Effector memory CD4-positive, alpha-beta T cell (primary cell): ENCODE results near the gene PPAN.

ENCODE experiments used
- DNase-seq, 3 donors: peaks; one replicate each; pipeline ENCODE4 v3.0.0-alpha.2; 2020
- H3K27ac ChIP-seq: 2 replicates; pipeline ENCODE4 v1.7.0; 2013; ENCODE audit warnings: mild to moderate bottlenecking, low read length, moderate library complexity; ENCODE audit not compliant: insufficient read depth, poor library complexity, severe bottlenecking
- H3K27me3 ChIP-seq: replicated peaks from 2 replicates; pipeline ENCODE4 v1.7.0; 2013; ENCODE audit warnings: mild to moderate bottlenecking, low read length; ENCODE audit not compliant: insufficient read depth, control insufficient read depth, poor library complexity, severe bottlenecking
- H3K36me3 ChIP-seq: 2 replicates; pipeline ENCODE4 v1.7.0; 2013; ENCODE audit warnings: mild to moderate bottlenecking, low read length, moderate library complexity; ENCODE audit not compliant: control insufficient read depth, insufficient read depth
- H3K4me1 ChIP-seq: 2 replicates; pipeline ENCODE4 v1.7.0; 2013; ENCODE audit warnings: low read length, mild to moderate bottlenecking; ENCODE audit not compliant: control insufficient read depth, insufficient read depth, poor library complexity, severe bottlenecking
- H3K4me3 ChIP-seq: 2 replicates; pipeline ENCODE4 v1.7.0; 2013; ENCODE audit warnings: low read length, low read depth, mild to moderate bottlenecking; ENCODE audit not compliant: insufficient read depth, poor library complexity, severe bottlenecking
- H3K9me3 ChIP-seq: 2 replicates; pipeline ENCODE4 v1.7.0; 2013; ENCODE audit warnings: mild to moderate bottlenecking, low read length, moderate library complexity; ENCODE audit not compliant: control insufficient read depth
- total RNA-seq, 3 donors: gene quantifications; one replicate each; lab custom pipeline; 2026; lab: John Stamatoyannopoulos, UW

PPAN gene, protein sequence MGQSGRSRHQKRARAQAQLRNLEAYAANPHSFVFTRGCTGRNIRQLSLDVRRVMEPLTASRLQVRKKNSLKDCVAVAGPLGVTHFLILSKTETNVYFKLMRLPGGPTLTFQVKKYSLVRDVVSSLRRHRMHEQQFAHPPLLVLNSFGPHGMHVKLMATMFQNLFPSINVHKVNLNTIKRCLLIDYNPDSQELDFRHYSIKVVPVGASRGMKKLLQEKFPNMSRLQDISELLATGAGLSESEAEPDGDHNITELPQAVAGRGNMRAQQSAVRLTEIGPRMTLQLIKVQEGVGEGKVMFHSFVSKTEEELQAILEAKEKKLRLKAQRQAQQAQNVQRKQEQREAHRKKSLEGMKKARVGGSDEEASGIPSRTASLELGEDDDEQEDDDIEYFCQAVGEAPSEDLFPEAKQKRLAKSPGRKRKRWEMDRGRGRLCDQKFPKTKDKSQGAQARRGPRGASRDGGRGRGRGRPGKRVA
- 11.3 to 12.6 (median 12.4) reads per million in 3 donors for total RNA-seq

GRCh38 chr19:10106100-10106936 lies at the start of gene PPAN:
Gene PPAN (plus strand): TSS chr19:10106362. CDS start chr19:10106395, 33 bp downstream.
- peaks cover 38% of the 10 kb centered on the region for H3K36me3 ChIP-seq
- H3K9me3 ChIP-seq, result no peaks in the 10 kb centered on the region
- peak within 1 kb of the TSS; percentile 94 for H3K27ac ChIP-seq
- peak within 1 kb of the TSS; percentile 51 for H3K4me3 ChIP-seq
- H3K27me3 ChIP-seq, result no peaks in the 10 kb centered on the region
- peak; percentile 94 to 98 (median 96) for DNase-seq
- H3K4me1 ChIP-seq, result peaks cover 60% of the 10 kb centered on the region

DNA sequence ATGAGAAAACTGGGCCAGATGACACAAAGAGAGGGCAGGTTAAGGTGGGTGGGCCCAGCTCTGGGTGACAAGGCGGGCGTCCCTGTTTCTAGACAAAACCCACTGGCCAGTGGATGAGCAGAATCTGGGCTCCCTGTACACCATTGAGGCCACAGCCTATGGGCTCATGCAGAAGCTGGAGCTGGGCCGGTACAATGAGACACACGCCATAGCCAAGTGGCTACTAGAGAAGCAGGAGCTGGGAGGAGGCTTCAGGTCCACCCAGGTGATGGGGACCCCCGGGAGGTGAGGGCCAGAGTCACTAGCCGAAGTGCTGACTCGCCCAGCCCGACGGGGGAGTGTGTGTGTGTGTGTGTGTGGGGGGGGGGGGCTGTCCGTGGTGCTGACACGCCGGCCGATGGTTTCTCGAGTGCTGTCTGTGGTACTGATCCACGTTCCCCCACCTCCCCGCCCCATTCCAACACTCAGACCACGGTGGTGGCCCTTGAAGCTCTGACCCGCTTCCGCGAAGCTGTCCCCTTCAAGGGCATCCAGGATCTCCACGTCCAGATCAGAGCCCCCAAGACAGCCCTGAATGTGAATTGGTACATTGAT lies 44.3 kb upstream of the PPAN start:
- no peak overlapping the region for H3K4me3 ChIP-seq
- H3K4me1 ChIP-seq, result no peaks in the 10 kb centered on the region
- no peaks in the 10 kb centered on the region for H3K36me3 ChIP-seq
- H3K27me3 ChIP-seq, result no peaks in the 10 kb centered on the region
- no peak overlapping the region for H3K27ac ChIP-seq
- no peaks in the 10 kb centered on the region for H3K9me3 ChIP-seq
- DNase-seq, result no peak

DNA sequence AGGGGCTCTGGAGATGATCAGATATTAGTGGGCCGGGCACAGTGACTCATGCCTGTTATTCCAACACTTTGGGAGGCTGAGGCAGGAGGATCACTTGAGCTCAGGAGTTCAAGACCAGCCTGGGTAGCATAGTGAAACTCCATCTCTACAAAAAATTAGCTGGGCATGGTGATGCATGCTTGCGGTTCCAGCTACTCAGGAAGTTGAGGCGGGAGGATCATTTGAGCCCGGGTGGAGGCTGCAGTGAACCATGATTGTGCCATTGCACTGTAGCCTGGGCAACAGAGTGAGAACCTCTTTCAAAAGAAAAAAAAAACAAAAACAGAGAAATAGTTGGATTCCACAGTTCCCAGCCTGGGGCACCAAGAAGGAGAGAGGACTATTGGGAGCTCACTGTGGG lies 38.0 kb upstream of the PPAN start:
- no peaks in the 10 kb centered on the region for H3K9me3 ChIP-seq
- no peaks in the 10 kb centered on the region for H3K36me3 ChIP-seq
- no peaks in the 10 kb centered on the region for H3K4me1 ChIP-seq
- no peak overlapping the region for H3K4me3 ChIP-seq
- H3K27me3 ChIP-seq, result no peaks in the 10 kb centered on the region
- H3K27ac ChIP-seq, result no peak overlapping the region
- no peak for DNase-seq

- H3K36me3 ChIP-seq, result no peaks in the 10 kb centered on the region
- no peak overlapping the region for H3K4me3 ChIP-seq
- no peak for DNase-seq
- no peak overlapping the region for H3K27ac ChIP-seq
- H3K9me3 ChIP-seq, result no peaks in the 10 kb centered on the region
- no peaks in the 10 kb centered on the region for H3K4me1 ChIP-seq
- H3K27me3 ChIP-seq, result no peaks in the 10 kb centered on the region
Observed at GRCh38 chr19:10069046-10069445, 37.1 kb upstream of the PPAN start.

DNA sequence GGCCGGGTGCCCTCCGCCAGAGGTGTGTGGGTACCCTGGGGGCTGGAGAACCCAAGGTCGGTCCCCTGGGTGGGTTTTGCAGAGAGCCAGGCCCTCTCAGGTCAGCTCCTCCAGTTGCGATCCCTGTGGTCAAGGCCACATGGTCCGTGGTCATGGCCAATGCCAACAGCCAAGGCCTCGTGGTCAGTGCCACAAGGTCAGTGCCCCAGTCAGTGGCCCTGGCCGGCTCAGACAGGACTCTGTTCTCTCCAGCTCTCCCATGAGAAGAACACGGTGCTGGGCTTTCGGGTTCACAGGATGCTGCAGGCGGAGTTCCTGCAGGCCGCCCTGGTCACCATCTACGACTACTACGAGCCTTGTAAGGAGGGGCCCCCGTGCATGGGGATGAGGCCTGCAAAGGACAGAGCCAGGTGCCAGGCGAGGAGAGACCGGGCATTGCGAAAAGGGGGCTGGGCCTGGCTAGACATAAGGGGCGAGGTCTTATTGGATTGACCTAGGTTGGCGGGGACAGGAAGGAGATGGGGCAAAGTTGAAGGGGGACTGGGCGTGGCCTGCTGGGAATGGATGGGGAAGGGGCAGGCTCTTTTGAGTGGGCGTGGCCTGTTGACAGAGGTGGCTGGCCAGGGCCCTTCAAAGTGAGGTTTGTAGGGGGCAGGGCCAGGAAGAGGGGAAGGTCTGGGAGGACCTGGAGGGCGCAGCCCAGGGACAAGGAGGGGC lies 35.3 kb upstream of the PPAN start:
- Histone ChIP-seq H3K4me1 (no peaks in the 10 kb centered on the region), H3K27me3 (no peaks in the 10 kb centered on the region), H3K4me3 (no peak overlapping the region)

DNA sequence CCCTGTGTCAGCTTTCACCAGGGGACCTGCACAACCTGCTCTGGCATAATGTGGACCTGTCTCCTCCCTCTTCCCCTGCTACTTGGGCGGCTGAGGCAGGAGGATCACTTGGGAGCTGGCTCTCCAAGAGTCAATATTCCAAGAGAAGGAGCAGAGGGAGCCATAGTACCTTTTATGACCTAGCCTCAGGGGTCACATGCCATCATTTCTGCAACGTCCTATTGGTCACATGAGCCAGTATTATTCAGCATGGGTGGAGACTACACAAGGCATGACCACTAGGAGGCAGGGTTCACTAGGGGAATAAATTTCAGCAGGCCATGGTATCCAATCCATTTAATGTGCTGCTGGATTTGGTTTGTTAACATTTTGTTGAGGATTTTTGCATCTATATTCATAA lies 32.0 kb upstream of the PPAN start:
- Histone ChIP-seq H3K36me3 (no peaks in the 10 kb centered on the region), H3K4me3 (no peak overlapping the region), H3K27ac (no peak overlapping the region), H3K27me3 (no peaks in the 10 kb centered on the region), H3K9me3 (no peaks in the 10 kb centered on the region), H3K4me1 (no peaks in the 10 kb centered on the region)
- DNase-seq, result peak in 2 of 3 donors; percentile 23 to 27

More for the DNA sequence above, 35.3 kb upstream of the PPAN start:
- Histone ChIP-seq H3K36me3 (no peaks in the 10 kb centered on the region), H3K27ac (no peak overlapping the region), H3K9me3 (no peaks in the 10 kb centered on the region)
- no peak for DNase-seq

- Histone ChIP-seq H3K27ac (no peak overlapping the region), H3K9me3 (no peaks in the 10 kb centered on the region), H3K36me3 (no peaks in the 10 kb centered on the region), H3K4me3 (no peak overlapping the region), H3K4me1 (no peaks in the 10 kb centered on the region), H3K27me3 (no peaks in the 10 kb centered on the region)
- DNase-seq, result no peak
Observed at GRCh38 chr19:10076535-10076934, 29.6 kb upstream of the PPAN start.

GRCh38 chr19:10078329-10078728 lies 27.8 kb upstream of the PPAN start:
- Histone ChIP-seq H3K36me3 (no peaks in the 10 kb centered on the region), H3K4me3 (no peak overlapping the region), H3K27ac (no peak overlapping the region), H3K9me3 (no peaks in the 10 kb centered on the region), H3K27me3 (no peaks in the 10 kb centered on the region), H3K4me1 (no peaks in the 10 kb centered on the region)
- no peak for DNase-seq

DNA sequence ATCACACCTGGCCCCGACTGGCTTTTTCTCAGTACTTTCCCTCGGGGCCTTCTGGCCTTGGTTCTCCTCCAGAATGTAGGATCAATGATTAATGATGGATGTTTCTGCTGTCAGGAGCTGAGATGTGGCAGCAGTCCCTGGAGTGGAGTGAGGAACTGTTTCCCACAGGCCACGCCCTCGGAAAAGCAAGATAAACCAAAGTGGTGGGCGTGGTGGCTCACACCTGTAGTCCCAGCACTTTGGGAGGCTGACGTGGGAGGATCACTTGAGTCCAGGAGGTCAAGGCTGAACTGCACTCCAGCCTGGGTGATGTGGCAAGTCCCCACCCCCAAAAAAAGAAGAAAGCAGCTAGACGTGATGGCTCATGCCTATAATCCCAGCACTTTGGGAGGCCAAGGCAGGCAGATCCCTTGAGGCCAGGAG lies 27.1 kb upstream of the PPAN start:
- no peaks in the 10 kb centered on the region for H3K36me3 ChIP-seq
- DNase-seq, result no peak
- no peaks in the 10 kb centered on the region for H3K9me3 ChIP-seq
- H3K4me1 ChIP-seq, result no peaks in the 10 kb centered on the region
- H3K27ac ChIP-seq, result no peak overlapping the region
- no peak overlapping the region for H3K4me3 ChIP-seq
- H3K27me3 ChIP-seq, result no peaks in the 10 kb centered on the region
